ENCODE measurements around the gene CCDC12.
A peak's percentile ranks its signal among the peaks of the same experiment; 100 is the strongest.
"Not testable (repeated sequence)": the region's sequence is repeated elsewhere in the genome, so short reads cannot be mapped to it uniquely, and the experiment has no call there.

CCDC12 gene

GRCh38 chr3:46912986-46913385 lies 63.6 kb downstream of the CCDC12 start:
- no peak for ATAC-seq
- TF ChIP-seq CSDC2 (CRISPR knock-in tag; IDR thresholded peaks at IDR 0.05) (no peak), ESRRG (CRISPR knock-in tag; IDR thresholded peaks at IDR 0.05) (no peak), POU6F1 (CRISPR knock-in tag; IDR thresholded peaks at IDR 0.05; ENCODE audit: borderline replicate concordance, low read depth) (no peak), GLIS3 (CRISPR knock-in tag; IDR thresholded peaks at IDR 0.05) (no peak), ZC3H10 (CRISPR knock-in tag; IDR thresholded peaks at IDR 0.05) (no peak), ARNTL (CRISPR knock-in tag; IDR thresholded peaks at IDR 0.05; ENCODE audit: borderline replicate concordance, low read depth) (no peak), PPARA (CRISPR knock-in tag; IDR thresholded peaks at IDR 0.05; ENCODE audit: borderline replicate concordance) (no peak), ZNF565 (CRISPR knock-in tag; conservative IDR thresholded peaks at IDR 0.05; ENCODE audit: low read depth) (no peak), ZNF70 (CRISPR knock-in tag; IDR thresholded peaks at IDR 0.05) (no peak), BACH2 (CRISPR knock-in tag; IDR thresholded peaks at IDR 0.05; ENCODE audit: borderline replicate concordance) (no peak), ZNF8 (CRISPR knock-in tag; IDR thresholded peaks at IDR 0.05) (no peak), TCF4 (CRISPR knock-in tag; IDR thresholded peaks at IDR 0.05; ENCODE audit: borderline replicate concordance) (no peak), RARB (CRISPR knock-in tag; IDR thresholded peaks at IDR 0.05) (no peak), ZFP30 (CRISPR knock-in tag; IDR thresholded peaks at IDR 0.05) (no peak)
- TF ChIP-seq, protein P1, sequence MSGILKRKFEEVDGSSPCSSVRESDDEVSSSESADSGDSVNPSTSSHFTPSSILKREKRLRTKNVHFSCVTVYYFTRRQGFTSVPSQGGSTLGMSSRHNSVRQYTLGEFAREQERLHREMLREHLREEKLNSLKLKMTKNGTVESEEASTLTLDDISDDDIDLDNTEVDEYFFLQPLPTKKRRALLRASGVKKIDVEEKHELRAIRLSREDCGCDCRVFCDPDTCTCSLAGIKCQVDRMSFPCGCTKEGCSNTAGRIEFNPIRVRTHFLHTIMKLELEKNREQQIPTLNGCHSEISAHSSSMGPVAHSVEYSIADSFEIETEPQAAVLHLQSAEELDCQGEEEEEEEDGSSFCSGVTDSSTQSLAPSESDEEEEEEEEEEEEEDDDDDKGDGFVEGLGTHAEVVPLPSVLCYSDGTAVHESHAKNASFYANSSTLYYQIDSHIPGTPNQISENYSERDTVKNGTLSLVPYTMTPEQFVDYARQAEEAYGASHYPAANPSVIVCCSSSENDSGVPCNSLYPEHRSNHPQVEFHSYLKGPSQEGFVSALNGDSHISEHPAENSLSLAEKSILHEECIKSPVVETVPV (CRISPR knock-in tag; IDR thresholded peaks at IDR 0.05), result no peak

- not testable (repeated sequence) for ATAC-seq
Measured at GRCh38 chr3:46910914-46911313, 65.6 kb downstream of the CCDC12 start.

- TF ChIP-seq, protein P2, sequence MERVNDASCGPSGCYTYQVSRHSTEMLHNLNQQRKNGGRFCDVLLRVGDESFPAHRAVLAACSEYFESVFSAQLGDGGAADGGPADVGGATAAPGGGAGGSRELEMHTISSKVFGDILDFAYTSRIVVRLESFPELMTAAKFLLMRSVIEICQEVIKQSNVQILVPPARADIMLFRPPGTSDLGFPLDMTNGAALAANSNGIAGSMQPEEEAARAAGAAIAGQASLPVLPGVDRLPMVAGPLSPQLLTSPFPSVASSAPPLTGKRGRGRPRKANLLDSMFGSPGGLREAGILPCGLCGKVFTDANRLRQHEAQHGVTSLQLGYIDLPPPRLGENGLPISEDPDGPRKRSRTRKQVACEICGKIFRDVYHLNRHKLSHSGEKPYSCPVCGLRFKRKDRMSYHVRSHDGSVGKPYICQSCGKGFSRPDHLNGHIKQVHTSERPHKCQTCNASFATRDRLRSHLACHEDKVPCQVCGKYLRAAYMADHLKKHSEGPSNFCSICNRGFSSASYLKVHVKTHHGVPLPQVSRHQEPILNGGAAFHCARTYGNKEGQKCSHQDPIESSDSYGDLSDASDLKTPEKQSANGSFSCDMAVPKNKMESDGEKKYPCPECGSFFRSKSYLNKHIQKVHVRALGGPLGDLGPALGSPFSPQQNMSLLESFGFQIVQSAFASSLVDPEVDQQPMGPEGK (CRISPR knock-in tag; IDR thresholded peaks at IDR 0.05; ENCODE audit: borderline replicate concordance), result no peak
- TF ChIP-seq CSDC2 (CRISPR knock-in tag; IDR thresholded peaks at IDR 0.05) (no peak), PPARA (CRISPR knock-in tag; IDR thresholded peaks at IDR 0.05; ENCODE audit: borderline replicate concordance) (no peak), SNAI2 (CRISPR knock-in tag; IDR thresholded peaks at IDR 0.05) (no peak), ZC3H10 (CRISPR knock-in tag; IDR thresholded peaks at IDR 0.05) (no peak), ZFP30 (CRISPR knock-in tag; IDR thresholded peaks at IDR 0.05) (no peak), TSHZ2 (CRISPR knock-in tag; IDR thresholded peaks at IDR 0.05) (no peak), OSR1 (CRISPR knock-in tag; IDR thresholded peaks at IDR 0.05) (no peak), ZNF70 (CRISPR knock-in tag; IDR thresholded peaks at IDR 0.05) (no peak), ISL1 (CRISPR knock-in tag; IDR thresholded peaks at IDR 0.05) (no peak), ESRRG (CRISPR knock-in tag; IDR thresholded peaks at IDR 0.05) (no peak), POU6F1 (CRISPR knock-in tag; IDR thresholded peaks at IDR 0.05; ENCODE audit: borderline replicate concordance, low read depth) (no peak), ZFP3 (CRISPR knock-in tag; IDR thresholded peaks at IDR 0.05) (no peak), TCF4 (CRISPR knock-in tag; IDR thresholded peaks at IDR 0.05; ENCODE audit: borderline replicate concordance) (no peak)
- 0 out of 3 replicates have a peak, but pooled peaks have one; percentile 1 for ATAC-seq
Measured at GRCh38 chr3:46910166-46910760, 66.3 kb downstream of the CCDC12 start.

Data from SK-N-SH treated with all-trans-retinoic acid at 6 μM for 48 hours (cell line).